H9 (cell line): ENCODE results near the gene CR1. TPM values are rescaled to one million over a fixed set of nuclear protein-coding genes. Genes with fewer than 3 reads are reported as not detected.

Experiments used
- DNase-seq: peaks from one replicate; pipeline ENCODE4 v3.0.0-alpha.2; 2017
- H2AFZ ChIP-seq: one replicate; pipeline ENCODE4 v1.6.1; 2013; ENCODE audit warnings: mild to moderate bottlenecking, low read length, control low read depth, moderate library complexity
- H2AK5ac ChIP-seq: 2 replicates; pipeline ENCODE4 v1.6.1; 2013; ENCODE audit warnings: low read length, control low read depth, mixed read lengths; ENCODE audit not compliant: insufficient read length
- H2BK120ac ChIP-seq: one replicate; pipeline ENCODE4 v1.6.1; 2013; ENCODE audit warnings: low read depth, mild to moderate bottlenecking, low read length, control low read depth, inconsistent platforms; ENCODE audit not compliant: poor library complexity, severe bottlenecking
- H2BK12ac ChIP-seq: 2 replicates; pipeline ENCODE4 v1.6.1; 2013; ENCODE audit warnings: low read length, control low read depth, mixed read lengths, low read depth; ENCODE audit not compliant: insufficient read length
- H2BK15ac ChIP-seq: 2 replicates; pipeline ENCODE4 v1.6.1; 2013; ENCODE audit warnings: low read depth, low read length, control low read depth
- H2BK20ac ChIP-seq: one replicate; pipeline ENCODE4 v1.6.1; 2013; ENCODE audit warnings: low read depth, mild to moderate bottlenecking, low read length, control low read depth, inconsistent platforms; ENCODE audit not compliant: poor library complexity, severe bottlenecking
- H2BK5ac ChIP-seq: 2 replicates; pipeline ENCODE4 v1.6.1; 2013; ENCODE audit warnings: low read length, control low read depth, mixed read lengths; ENCODE audit not compliant: insufficient read length
- H3K14ac ChIP-seq: 2 replicates; pipeline ENCODE4 v1.6.1; 2013; ENCODE audit warnings: low read length, control low read depth; ENCODE audit not compliant: insufficient read depth
- H3K18ac ChIP-seq: 2 replicates; pipeline ENCODE4 v1.6.1; 2013; ENCODE audit warnings: low read depth, mild to moderate bottlenecking, mixed read lengths, low read length, control low read depth; ENCODE audit not compliant: insufficient read length
- H3K23ac ChIP-seq: 2 replicates; pipeline ENCODE4 v1.6.1; 2013; ENCODE audit warnings: low read length, control low read depth, mixed read lengths, low read depth; ENCODE audit not compliant: insufficient read length
- H3K23me2 ChIP-seq: 2 replicates; pipeline ENCODE4 v1.6.1; 2013; ENCODE audit warnings: low read depth, mild to moderate bottlenecking, mixed read lengths, low read length, control low read depth; ENCODE audit not compliant: insufficient read length, poor library complexity, severe bottlenecking
- H3K27ac ChIP-seq: 2 replicates; pipeline ENCODE4 v1.5.1; 2013; ENCODE audit warnings: low read length, control low read depth, mixed read lengths, low read depth; ENCODE audit not compliant: insufficient read length
- H3K27me3 ChIP-seq: 2 replicates; pipeline ENCODE4 v1.6.1; 2013; ENCODE audit warnings: low read length, control low read depth, inconsistent platforms; ENCODE audit not compliant: insufficient read depth
- H3K4ac ChIP-seq: 2 replicates; pipeline ENCODE4 v1.6.1; 2013; ENCODE audit warnings: low read depth, mild to moderate bottlenecking, control low read depth, inconsistent platforms, low read length, moderate library complexity
- H3K4me1 ChIP-seq: 2 replicates; pipeline ENCODE4 v1.6.1; 2013; ENCODE audit warnings: low read length, control low read depth, inconsistent platforms; ENCODE audit not compliant: insufficient read depth
- H3K4me2 ChIP-seq: 2 replicates; pipeline ENCODE4 v1.6.1; 2013; ENCODE audit warnings: low read length, control low read depth, mixed read lengths; ENCODE audit not compliant: insufficient read length, insufficient read depth
- H3K56ac ChIP-seq: 2 replicates; pipeline ENCODE4 v1.6.1; 2013; ENCODE audit warnings: low read depth, mild to moderate bottlenecking, mixed read lengths, low read length, control low read depth; ENCODE audit not compliant: insufficient read length
- H3K79me1 ChIP-seq: 2 replicates; pipeline ENCODE4 v1.6.1; 2013; ENCODE audit warnings: low read depth, mild to moderate bottlenecking, moderate library complexity, low read length, control low read depth, inconsistent platforms; ENCODE audit not compliant: insufficient read depth, poor library complexity, severe bottlenecking
- H3K79me2 ChIP-seq: 2 replicates; pipeline ENCODE4 v1.6.1; 2013; ENCODE audit warnings: low read length, control low read depth, inconsistent platforms; ENCODE audit not compliant: insufficient read depth
- H3K9ac ChIP-seq: 2 replicates; pipeline ENCODE4 v1.6.1; 2013; ENCODE audit warnings: low read length, control low read depth, mixed read lengths; ENCODE audit not compliant: insufficient read length; ENCODE audit errors: extremely low read depth
- H3K9me3 ChIP-seq: one replicate; pipeline ENCODE4 v1.6.1; 2013; ENCODE audit warnings: low read depth, low read length, inconsistent platforms; ENCODE audit not compliant: control insufficient read depth
- H3T11ph ChIP-seq: one replicate; pipeline ENCODE4 v1.6.1; 2013; ENCODE audit warnings: mild to moderate bottlenecking, low read length, control low read depth, inconsistent platforms
- H4K20me1 ChIP-seq: one replicate; pipeline ENCODE4 v1.6.1; 2013; ENCODE audit not compliant: control insufficient read depth, insufficient read length, insufficient read depth
- H4K5ac ChIP-seq: 2 replicates; pipeline ENCODE4 v1.6.1; 2013; ENCODE audit warnings: low read depth, mild to moderate bottlenecking, mixed read lengths, low read length, control low read depth; ENCODE audit not compliant: insufficient read length
- H4K8ac ChIP-seq: replicated peaks from 2 replicates; pipeline ENCODE4 v1.6.1; 2013; ENCODE audit warnings: low read length, control low read depth, mixed read lengths, low read depth; ENCODE audit not compliant: insufficient read length
- H4K91ac ChIP-seq: 2 replicates; pipeline ENCODE4 v1.6.1; 2013; ENCODE audit warnings: low read depth, mild to moderate bottlenecking, moderate library complexity, mixed read lengths, low read length, control low read depth; ENCODE audit not compliant: insufficient read length
- H3K27ac Mint-ChIP-seq, 3 experiments: 2 replicates in 2 of 3; 3 replicates in 1 of 3; pipeline ENCODE4 v1.8.0; 2020 to 2021; ENCODE audit warnings: mixed read lengths in 3 of 3, mild to moderate bottlenecking in 1 of 3, moderate library complexity in 1 of 3
- H3K27me3 Mint-ChIP-seq: 2 replicates; pipeline ENCODE4 v1.8.0; 2021; ENCODE audit warnings: low read depth, mild to moderate bottlenecking, moderate library complexity, mixed read lengths
- H3K36me3 Mint-ChIP-seq, 3 experiments: 2 replicates in 2 of 3; 3 replicates in 1 of 3; pipeline ENCODE4 v1.8.0; 2020 to 2021; ENCODE audit warnings: low read depth in 3 of 3, mixed read lengths in 3 of 3; ENCODE audit not compliant: insufficient read depth in 1 of 3
- H3K4me1 Mint-ChIP-seq, 2 experiments: 2 replicates each; pipeline ENCODE4 v1.8.0; 2020; ENCODE audit warnings: mixed read lengths in 2 of 2
- H3K4me3 Mint-ChIP-seq, 2 experiments: 2 replicates in 1 of 2; 3 replicates in 1 of 2; pipeline ENCODE4 v1.8.0; 2020 to 2021; ENCODE audit warnings: mild to moderate bottlenecking in 2 of 2, mixed read lengths in 2 of 2, moderate library complexity in 1 of 2
- H3K9me3 Mint-ChIP-seq, 2 experiments: 2 replicates in 1 of 2; 3 replicates in 1 of 2; pipeline ENCODE4 v1.8.0; 2020; ENCODE audit warnings: mild to moderate bottlenecking in 2 of 2, mixed read lengths in 2 of 2, moderate library complexity in 1 of 2
- WGBS: extraction: QIAGEN DNeasy Blood & Tissue Kit; methylation state at CpG from one replicate; pipeline ENCODE4 v1.1.7; 2013; ENCODE audit warnings: missing lambda C conversion rate, low lambda C conversion rate, mixed read lengths; ENCODE audit not compliant: insufficient read length; ENCODE audit errors: extremely low coverage; 5-methylcytosine and 5-hydroxymethylcytosine counted together
- total RNA-seq: library from RNA; stranded (reverse); gene quantifications from 2 replicates; pipeline ENCODE4 v1.2.1, GENCODE V29; 2021
- TF ChIP-seq, protein P1 (sequence below): fragments of 200-600 bp; sonication (generic); conservative IDR thresholded peaks from 3 replicates; pipeline ENCODE4 v1.8.0; 2021; ENCODE audit warnings: antibody characterized with exemption, mild to moderate bottlenecking

CR1 gene
- total RNA-seq, 1 experiment from 2014 or later = 0.04 TPM

DNA sequence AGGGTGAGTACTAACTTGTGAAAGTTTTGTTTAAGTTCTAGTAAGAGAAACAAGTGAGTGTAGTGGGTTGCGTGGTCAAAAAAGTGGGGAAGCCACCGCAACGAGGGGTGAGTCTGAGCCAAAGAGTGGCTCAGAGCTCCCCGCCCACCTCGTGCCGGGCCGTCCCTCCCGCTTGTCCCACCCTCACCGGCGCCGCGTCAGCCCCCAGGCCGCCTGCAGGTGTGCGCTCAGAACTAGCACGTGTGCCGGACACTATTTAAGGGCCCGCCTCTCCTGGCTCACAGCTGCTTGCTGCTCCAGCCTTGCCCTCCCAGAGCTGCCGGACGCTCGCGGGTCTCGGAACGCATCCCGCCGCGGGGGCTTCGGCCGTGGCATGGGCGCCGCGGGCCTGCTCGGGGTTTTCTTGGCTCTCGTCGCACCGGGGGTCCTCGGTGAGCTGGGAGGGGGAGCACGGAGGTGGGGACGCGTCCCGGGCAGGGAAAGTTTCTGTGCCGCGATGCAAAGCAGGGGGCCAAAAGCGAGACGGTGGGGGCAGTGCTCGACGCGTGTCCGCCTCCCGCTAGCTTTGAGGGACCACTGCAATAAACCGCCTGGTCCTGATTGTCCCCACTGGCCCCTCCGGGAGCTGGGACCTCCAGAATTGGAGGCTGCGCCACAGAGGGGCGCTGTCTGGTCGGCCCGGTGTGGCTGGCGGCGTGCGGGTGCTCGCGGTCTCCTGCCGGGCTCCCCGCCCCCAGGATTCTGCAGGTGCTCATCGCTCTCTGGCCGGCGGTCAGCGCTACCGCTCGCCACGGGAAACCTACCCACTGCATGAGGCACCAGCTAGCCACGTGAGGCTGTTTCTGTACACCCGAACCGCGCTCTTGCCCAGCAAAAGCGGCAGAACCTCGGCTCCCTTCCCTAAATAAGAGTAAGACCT, 41.7 kb upstream of the CR1 start, which contains the start of gene CR2:
TSS of gene CR2 (plus strand) at position 283 of the 919 bp plus-strand sequence. CDS start at position 374, 91 bp downstream.
- WGBS = no CpG with 5 or more reads among the region's 75 CpGs
- Mint-ChIP-seq H3K4me3 (peak within 1 kb of the TSS; percentile 62 to 78), H3K27me3 (peaks cover 39% of the 10 kb centered on the region), H3K36me3 (no peaks in the 10 kb centered on the region), H3K9me3 (no peaks in the 10 kb centered on the region), H3K27ac (no peak within 1 kb of the TSS), H3K4me1 (peaks cover 0 to 3% of the 10 kb centered on the region in 2 experiments; a peak in 2 of 4 replicates)
- H3K27me3 ChIP-seq = peaks cover 4% of the 10 kb centered on the region; the same call in 1 of the 2 replicates
- TF ChIP-seq, protein P1, sequence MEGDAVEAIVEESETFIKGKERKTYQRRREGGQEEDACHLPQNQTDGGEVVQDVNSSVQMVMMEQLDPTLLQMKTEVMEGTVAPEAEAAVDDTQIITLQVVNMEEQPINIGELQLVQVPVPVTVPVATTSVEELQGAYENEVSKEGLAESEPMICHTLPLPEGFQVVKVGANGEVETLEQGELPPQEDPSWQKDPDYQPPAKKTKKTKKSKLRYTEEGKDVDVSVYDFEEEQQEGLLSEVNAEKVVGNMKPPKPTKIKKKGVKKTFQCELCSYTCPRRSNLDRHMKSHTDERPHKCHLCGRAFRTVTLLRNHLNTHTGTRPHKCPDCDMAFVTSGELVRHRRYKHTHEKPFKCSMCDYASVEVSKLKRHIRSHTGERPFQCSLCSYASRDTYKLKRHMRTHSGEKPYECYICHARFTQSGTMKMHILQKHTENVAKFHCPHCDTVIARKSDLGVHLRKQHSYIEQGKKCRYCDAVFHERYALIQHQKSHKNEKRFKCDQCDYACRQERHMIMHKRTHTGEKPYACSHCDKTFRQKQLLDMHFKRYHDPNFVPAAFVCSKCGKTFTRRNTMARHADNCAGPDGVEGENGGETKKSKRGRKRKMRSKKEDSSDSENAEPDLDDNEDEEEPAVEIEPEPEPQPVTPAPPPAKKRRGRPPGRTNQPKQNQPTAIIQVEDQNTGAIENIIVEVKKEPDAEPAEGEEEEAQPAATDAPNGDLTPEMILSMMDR = peak; percentile 69
- H3K79me2 ChIP-seq = no peaks in the 10 kb centered on the region
- H3K23me2 ChIP-seq = peaks cover 7% of the 10 kb centered on the region
- H3K14ac ChIP-seq = peak within 1 kb of the TSS; percentile 68; the same call in 1 of the 2 replicates
- no peak within 1 kb of the TSS for H4K91ac ChIP-seq
- H4K5ac ChIP-seq = no peak within 1 kb of the TSS
- no peaks in the 10 kb centered on the region for H3K9me3 ChIP-seq
- no peak within 1 kb of the TSS for H2BK120ac ChIP-seq
- no peak within 1 kb of the TSS for H3K4ac ChIP-seq
- no peak within 1 kb of the TSS for H3K9ac ChIP-seq
- H3K56ac ChIP-seq = no peak within 1 kb of the TSS
- no peaks in the 10 kb centered on the region for H3K79me1 ChIP-seq
- no peak within 1 kb of the TSS for H2BK5ac ChIP-seq
- H3T11ph ChIP-seq = no peak within 1 kb of the TSS
- no peak within 1 kb of the TSS for H2BK20ac ChIP-seq
- no peak within 1 kb of the TSS for H2BK15ac ChIP-seq
- no peak within 1 kb of the TSS for H3K18ac ChIP-seq
- peak within 1 kb of the TSS; percentile 77 for H3K4me2 ChIP-seq
- no peaks in the 10 kb centered on the region for H4K20me1 ChIP-seq
- no peak within 1 kb of the TSS for H2AFZ ChIP-seq
- H2AK5ac ChIP-seq = no peak within 1 kb of the TSS
- no peak within 1 kb of the TSS for H3K23ac ChIP-seq
- H3K4me1 ChIP-seq = 0 out of 2 replicates have a peak, but pooled peaks cover 2% of the 10 kb centered on the region
- H3K27ac ChIP-seq = no peak within 1 kb of the TSS
- peak; percentile 92 for DNase-seq
- no peak within 1 kb of the TSS for H2BK12ac ChIP-seq
- H4K8ac ChIP-seq = no peak within 1 kb of the TSS
